Endodermal cell (in vitro differentiated cells): ENCODE data around the gene DCTD. TPM values are rescaled to one million over a fixed set of nuclear protein-coding genes. Genes with fewer than 3 reads are reported as not detected.

Source experiments
- DNase-seq: peaks from one replicate; pipeline ENCODE4 v3.0.0-alpha.2; 2017
- H3K27ac ChIP-seq: 2 replicates; pipeline ENCODE4 v1.5.1; 2013; ENCODE audit warnings: mild to moderate bottlenecking, low read depth, low read length, moderate library complexity
- H3K27me3 ChIP-seq: 2 replicates; pipeline ENCODE4 v1.6.1; 2013; ENCODE audit warnings: mild to moderate bottlenecking, low read length, moderate library complexity; ENCODE audit not compliant: insufficient read depth, control insufficient read depth, poor library complexity, severe bottlenecking
- H3K36me3 ChIP-seq: 2 replicates; pipeline ENCODE4 v1.7.0; 2013; ENCODE audit warnings: mild to moderate bottlenecking, low read length, moderate library complexity; ENCODE audit not compliant: control insufficient read depth, insufficient read depth
- H3K4me1 ChIP-seq: one replicate; pipeline ENCODE4 v1.7.0; 2013; ENCODE audit warnings: low read length; ENCODE audit not compliant: control insufficient read depth, insufficient read depth
- H3K4me3 ChIP-seq: 2 replicates; pipeline ENCODE4 v1.5.1; 2013; ENCODE audit warnings: mild to moderate bottlenecking, low read length, moderate library complexity
- H3K9ac ChIP-seq: 2 replicates; pipeline ENCODE4 v1.6.1; 2013; ENCODE audit warnings: mild to moderate bottlenecking, low read length, moderate library complexity; ENCODE audit not compliant: poor library complexity, severe bottlenecking; ENCODE audit errors: extremely low read depth
- H3K9me3 ChIP-seq: 2 replicates; pipeline ENCODE4 v1.6.1; 2013; ENCODE audit warnings: mild to moderate bottlenecking, low read length, moderate library complexity; ENCODE audit not compliant: control insufficient read depth
- H3K27ac Mint-ChIP-seq: 2 replicates; pipeline ENCODE4 v1.8.0; 2020; ENCODE audit warnings: mixed read lengths
- H3K27me3 Mint-ChIP-seq: 2 replicates; pipeline ENCODE4 v1.8.0; 2021; ENCODE audit warnings: mild to moderate bottlenecking, mixed read lengths; ENCODE audit not compliant: insufficient read depth
- H3K36me3 Mint-ChIP-seq: 2 replicates; pipeline ENCODE4 v1.8.0; 2020; ENCODE audit warnings: low read depth, mixed read lengths
- H3K4me1 Mint-ChIP-seq: 2 replicates; pipeline ENCODE4 v1.8.0; 2020; ENCODE audit warnings: mixed read lengths
- H3K4me3 Mint-ChIP-seq: 2 replicates; pipeline ENCODE4 v1.8.0; 2020; ENCODE audit warnings: mild to moderate bottlenecking, moderate library complexity, mixed read lengths
- H3K9me3 Mint-ChIP-seq: 2 replicates; pipeline ENCODE4 v1.8.0; 2020; ENCODE audit warnings: mild to moderate bottlenecking, mixed read lengths
- CTCF ChIP-seq: fragments of 200-600 bp; sonication (generic); conservative IDR thresholded peaks from 2 replicates; pipeline ENCODE4 v1.5.0; 2021; ENCODE audit warnings: antibody characterized with exemption, mild to moderate bottlenecking
- WGBS, 2 experiments: methylation state at CpG; one replicate each; pipeline versions ENCODE4 v1.1.5 to v1.1.7; 2013; ENCODE audit warnings: missing lambda C conversion rate in 2 of 2, mixed read lengths in 1 of 2; ENCODE audit not compliant: insufficient coverage in 1 of 2, insufficient read length in 1 of 2; 5-methylcytosine and 5-hydroxymethylcytosine counted together
- total RNA-seq, 2 donors: library from RNA; stranded (reverse); fragmentation: NEBNext Ultra II Directional in 1 of 2; extraction: Animal tissue kit (Norgen Biotek cat#: 25700) in 1 of 2; gene quantifications; 2 replicates in 1 of 2; 3 replicates in 1 of 2; pipeline ENCODE4 v1.2.1, GENCODE V29; 2021

DCTD gene
- total RNA-seq, 2 donors from 2014 or later, result 104 to 111 TPM

DNA sequence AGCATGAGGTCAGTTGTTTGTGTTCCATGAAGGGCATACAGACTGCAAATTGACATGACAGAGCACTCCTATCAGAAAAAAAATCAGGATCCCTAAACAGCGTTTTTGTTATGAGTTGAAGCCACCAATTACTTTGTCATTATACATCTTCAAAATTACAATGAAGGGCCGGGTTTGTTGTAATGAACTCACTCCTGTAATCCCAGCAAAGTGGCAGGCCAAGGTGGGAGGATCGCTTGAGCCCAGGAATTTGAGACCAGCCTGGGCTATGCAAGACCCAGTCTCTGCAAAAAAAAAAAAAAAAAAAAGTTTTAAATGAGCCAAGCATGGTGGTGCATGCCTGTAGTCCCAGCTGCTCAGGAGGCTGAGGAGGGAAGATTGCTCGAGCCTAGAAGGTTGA, 3.5 kb upstream of the DCTD start:
- no peak for TF ChIP-seq CTCF
- H3K4me3 ChIP-seq, result no peak overlapping the region
- no peaks in the 10 kb centered on the region for H3K36me3 Mint-ChIP-seq
- no peak for DNase-seq
- 84 to 87% methylated on average over 4 of the region's 4 CpGs for WGBS, 2 experiments
- H3K4me3 Mint-ChIP-seq, result no peak overlapping the region
- H3K36me3 ChIP-seq, result no peaks in the 10 kb centered on the region
- H3K4me1 Mint-ChIP-seq, result peaks cover 31% of the 10 kb centered on the region
- H3K27me3 ChIP-seq, result no peaks in the 10 kb centered on the region
- H3K9ac ChIP-seq, result no peak overlapping the region
- no peaks in the 10 kb centered on the region for H3K9me3 Mint-ChIP-seq
- H3K27ac Mint-ChIP-seq, result no peak overlapping the region
- H3K27ac ChIP-seq, result no peak overlapping the region
- no peaks in the 10 kb centered on the region for H3K9me3 ChIP-seq
- peaks cover 2% of the 10 kb centered on the region for H3K27me3 Mint-ChIP-seq
- H3K4me1 ChIP-seq, result peaks cover 6% of the 10 kb centered on the region

GRCh38 chr4:182918791-182919302, 1.7 kb upstream of the DCTD start:
- Mint-ChIP-seq H3K27me3 (peaks cover 2% of the 10 kb centered on the region), H3K4me3 (no peak overlapping the region), H3K36me3 (peaks cover 16% of the 10 kb centered on the region), H3K9me3 (no peaks in the 10 kb centered on the region), H3K4me1 (peaks cover 31% of the 10 kb centered on the region), H3K27ac (no peak overlapping the region)
- H3K9me3 ChIP-seq, result no peaks in the 10 kb centered on the region
- TF ChIP-seq CTCF, result no peak
- peaks cover 15% of the 10 kb centered on the region for H3K36me3 ChIP-seq
- H3K4me1 ChIP-seq, result peaks cover 6% of the 10 kb centered on the region
- 97 to 99% methylated on average over 5 to 7 of the region's 7 CpGs for WGBS, 2 experiments
- no peaks in the 10 kb centered on the region for H3K27me3 ChIP-seq
- H3K9ac ChIP-seq, result no peak overlapping the region
- no peak overlapping the region for H3K27ac ChIP-seq
- H3K4me3 ChIP-seq, result no peak overlapping the region
- DNase-seq, result no peak

GRCh38 chr4:182918044-182918607, 940 bp upstream of the DCTD start:
- H3K4me1 Mint-ChIP-seq, result peaks cover 31% of the 10 kb centered on the region
- Histone ChIP-seq H3K4me1 (peaks cover 6% of the 10 kb centered on the region), H3K27me3 (no peaks in the 10 kb centered on the region), H3K36me3 (peaks cover 20% of the 10 kb centered on the region), H3K9ac (peak overlapping the region; percentile 58), H3K9me3 (no peaks in the 10 kb centered on the region), H3K27ac (no peak overlapping the region), H3K4me3 (peak overlapping the region; percentile 77)
- TF ChIP-seq CTCF, result no peak
- H3K36me3 Mint-ChIP-seq, result peaks cover 22% of the 10 kb centered on the region
- DNase-seq, result no peak
- 33 to 40% methylated on average over 10 to 11 of the region's 12 CpGs for WGBS, 2 experiments
- no peaks in the 10 kb centered on the region for H3K9me3 Mint-ChIP-seq
- peak overlapping the region; percentile 80 for H3K4me3 Mint-ChIP-seq
- H3K27me3 Mint-ChIP-seq, result peaks cover 2% of the 10 kb centered on the region
- H3K27ac Mint-ChIP-seq, result peak overlapping the region; percentile 96
